IMR-90 (cell line): Measurements from ENCODE around the gene RIC3. TPM values are rescaled to one million over a fixed set of nuclear protein-coding genes. Genes with fewer than 3 reads are reported as not detected.
"Not testable (repeated sequence)": the region's sequence is repeated elsewhere in the genome, so short reads cannot be mapped to it uniquely, and the experiment has no call there.

ENCODE experiments used
- ATAC-seq: fragments of 200-7000 bp; cut with Tn5 transposase; 2 replicates; pipeline ENCODE4 v1.9.1; 2020; ENCODE audit warnings: low read depth, mild to moderate bottlenecking, moderate library complexity
- BruUV-seq: library from RNA; stranded (reverse); fragments of 400-500 nt; replicated peaks from 2 replicates; lab custom pipeline; 2021; lab: Mats Ljungman, UMichigan
- CTCF ChIA-PET: fragments of 300-600 bp; formaldehyde crosslinking; extraction: SDS; loops from one replicate; lab custom pipeline; 2021; ENCODE audit warnings: antibody characterized with exemption; lab: Yijun Ruan, JAX
- POLR2A ChIA-PET: fragments of 300-600 bp; sonication (Branson Sonifier 250); formaldehyde crosslinking; loops from one replicate; lab custom pipeline; 2022; ENCODE audit warnings: antibody characterized with exemption; ENCODE audit not compliant: unreplicated experiment; lab: Charles Lee
- DNase-seq: peaks from one replicate; pipeline ENCODE4 v3.0.0; 2013
- H2AFZ ChIP-seq: replicated peaks from 2 replicates; pipeline ENCODE3; 2013; ENCODE audit warnings: low read length, mild to moderate bottlenecking; ENCODE audit not compliant: poor library complexity
- H2AK5ac ChIP-seq: 2 replicates; pipeline ENCODE4 v1.6.1; 2013; ENCODE audit warnings: low read depth, low read length, inconsistent platforms
- H2AK9ac ChIP-seq: replicated peaks from 2 replicates; pipeline ENCODE3; 2013; ENCODE audit warnings: mild to moderate bottlenecking, low read depth, low read length, moderate library complexity; ENCODE audit not compliant: poor library complexity
- H2BK120ac ChIP-seq: 2 replicates; pipeline ENCODE4 v1.6.1; 2013; ENCODE audit warnings: low read depth, low read length, inconsistent platforms
- H2BK15ac ChIP-seq: 3 replicates; pipeline ENCODE4 v1.6.1; 2013; ENCODE audit warnings: low read depth, low read length, inconsistent platforms
- H2BK20ac ChIP-seq: 2 replicates; pipeline ENCODE4 v1.6.1; 2013; ENCODE audit warnings: low read depth, mild to moderate bottlenecking, inconsistent platforms, low read length, moderate library complexity
- H2BK5ac ChIP-seq: 2 replicates; pipeline ENCODE4 v1.6.1; 2013; ENCODE audit warnings: mild to moderate bottlenecking, low read depth, low read length, inconsistent platforms; ENCODE audit not compliant: poor library complexity, severe bottlenecking
- H3K14ac ChIP-seq: replicated peaks from 2 replicates; pipeline ENCODE4 v1.6.1; 2013; ENCODE audit warnings: low read depth, low read length, inconsistent platforms
- H3K18ac ChIP-seq: 2 replicates; pipeline ENCODE4 v1.6.1; 2013; ENCODE audit warnings: low read depth, low read length, control low read depth
- H3K23ac ChIP-seq: 2 replicates; pipeline ENCODE4 v1.6.1; 2013; ENCODE audit warnings: low read depth, low read length, inconsistent platforms
- H3K27ac ChIP-seq: 2 replicates; pipeline ENCODE4 v1.5.1; 2013; ENCODE audit warnings: mild to moderate bottlenecking, control low read depth, low read length; ENCODE audit not compliant: insufficient read depth
- H3K27me3 ChIP-seq: 2 replicates; pipeline ENCODE4 v1.6.1; 2013; ENCODE audit warnings: low read length; ENCODE audit not compliant: control insufficient read depth, insufficient read depth
- H3K36me3 ChIP-seq: 2 replicates; pipeline ENCODE4 v1.6.1; 2013; ENCODE audit warnings: low read length, mixed read lengths; ENCODE audit not compliant: control insufficient read depth, insufficient read depth
- H3K4ac ChIP-seq: 2 replicates; pipeline ENCODE4 v1.6.1; 2013; ENCODE audit warnings: low read depth, low read length, inconsistent platforms
- H3K4me1 ChIP-seq: 2 replicates; pipeline ENCODE4 v1.6.1; 2013; ENCODE audit warnings: low read length, mixed read lengths; ENCODE audit not compliant: control insufficient read depth, insufficient read depth
- H3K4me2 ChIP-seq: 2 replicates; pipeline ENCODE4 v1.6.1; 2013; ENCODE audit warnings: low read depth, mild to moderate bottlenecking, control low read depth, low read length, moderate library complexity
- H3K4me3 ChIP-seq: 2 replicates; pipeline ENCODE4 v1.5.1; 2013; ENCODE audit warnings: low read depth, mild to moderate bottlenecking, control low read depth, low read length, moderate library complexity; ENCODE audit not compliant: insufficient read depth
- H3K56ac ChIP-seq: 2 replicates; pipeline ENCODE4 v1.6.1; 2013; ENCODE audit warnings: low read length, inconsistent platforms; ENCODE audit not compliant: insufficient read depth; ENCODE audit errors: extremely low read depth
- H3K79me1 ChIP-seq, 2 experiments: 2 replicates each; pipeline ENCODE4 v1.6.1; 2013; ENCODE audit warnings: low read length in 2 of 2, inconsistent platforms in 1 of 2, low read depth in 1 of 2
- H3K9ac ChIP-seq: 2 replicates; pipeline ENCODE4 v1.6.1; 2013; ENCODE audit warnings: low read depth, low read length, control low read depth
- H3K9me1 ChIP-seq: 2 replicates; pipeline ENCODE4 v1.6.1; 2013; ENCODE audit warnings: low read length, inconsistent platforms; ENCODE audit not compliant: insufficient read depth
- H3K9me3 ChIP-seq: 2 replicates; pipeline ENCODE4 v1.6.1; 2013; ENCODE audit warnings: low read length; ENCODE audit not compliant: control insufficient read depth, insufficient read depth
- H4K20me1 ChIP-seq: 2 replicates; pipeline ENCODE4 v1.6.1; 2013; ENCODE audit warnings: low read length, inconsistent platforms; ENCODE audit not compliant: insufficient read depth
- H4K5ac ChIP-seq: 2 replicates; pipeline ENCODE4 v1.6.1; 2013; ENCODE audit warnings: mild to moderate bottlenecking, low read depth, low read length, control low read depth
- H4K8ac ChIP-seq, 2 experiments: 2 replicates each; pipeline ENCODE4 v1.6.1; 2013; ENCODE audit warnings: low read depth in 2 of 2, low read length in 2 of 2, control low read depth in 1 of 2, inconsistent platforms in 1 of 2
- H4K91ac ChIP-seq: 2 replicates; pipeline ENCODE4 v1.6.1; 2013; ENCODE audit warnings: low read depth, low read length, inconsistent platforms; ENCODE audit not compliant: insufficient read depth
- WGBS, 2 experiments: methylation state at CpG; one replicate each; pipeline versions ENCODE4 v1.1.5 to v1.1.7; 2013; ENCODE audit warnings: missing lambda C conversion rate in 2 of 2; ENCODE audit not compliant: insufficient read length in 1 of 2; ENCODE audit errors: extremely low coverage in 2 of 2; 5-methylcytosine and 5-hydroxymethylcytosine counted together
- dilution Hi-C: fragments of 300-500 bp; cut with HindIII; formaldehyde crosslinking; loops from one replicate; pipeline ENCODE4 v1.14.3; 2018; ENCODE audit warnings: low sequenced_read_pairs; ENCODE audit not compliant: unreplicated experiment
- in situ Hi-C: fragments of 300-500 bp; cut with MboI; formaldehyde crosslinking; loops from 3 replicates; pipeline ENCODE4 v1.14.3; 2019; ENCODE audit warnings: low sequenced_read_pairs, inconsistent platforms, mixed read lengths
- intact Hi-C: fragments of 100-400 bp; cut with micrococcal nuclease; formaldehyde crosslinking; loops from 2 replicates; pipeline ENCODE4 v1.10.0; 2022
- polyA plus RNA-seq, 3 experiments: library from polyadenylated mRNA; depleted of rRNA; stranded (reverse); fragments of >200 nt; gene quantifications; 2 replicates each; pipeline ENCODE4 v1.2.3, GENCODE V29; 2012; ENCODE audit warnings: low replicate concordance in 1 of 3
- total RNA-seq: library from RNA; depleted of rRNA; stranded (reverse); fragments of >200 nt; gene quantifications from 2 replicates; pipeline ENCODE4 v1.2.3, GENCODE V29; 2012

Gene RIC3
- total and polyA plus RNA-seq, 2 of the 4 experiments (the other 2 are of a cell fraction) = not detected

DNA sequence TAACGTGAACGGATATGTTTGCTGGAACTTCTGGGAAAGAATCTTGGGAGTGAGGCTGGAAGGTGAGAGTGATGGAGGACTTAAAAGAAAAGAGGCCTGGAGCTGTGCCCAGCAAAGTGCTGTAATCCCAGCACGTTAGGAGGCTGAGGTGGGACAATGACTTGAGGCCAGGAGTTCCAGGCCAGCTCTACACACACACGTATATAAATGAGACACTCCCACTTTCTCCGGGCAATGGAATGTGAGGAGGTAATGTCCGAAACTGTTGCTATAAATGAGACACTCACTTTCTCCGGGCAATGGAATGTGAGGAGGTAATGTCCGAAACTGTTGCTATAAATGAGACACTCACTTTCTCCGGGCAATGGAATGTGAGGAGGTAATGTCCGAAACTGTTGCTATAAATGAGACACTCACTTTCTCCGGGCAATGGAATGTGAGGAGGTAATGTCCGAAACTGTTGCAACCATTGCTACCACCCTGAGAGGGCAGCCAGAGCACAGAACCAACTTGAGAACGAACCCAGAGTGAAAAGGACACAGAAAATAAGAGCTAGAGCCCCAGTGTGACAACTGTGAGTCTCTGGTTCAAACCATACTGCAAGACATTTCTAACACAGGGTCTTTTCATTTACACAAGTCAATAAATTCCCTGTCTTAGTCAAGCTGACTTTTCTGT lies 7.1 kb downstream of the RIC3 start:
- in situ Hi-C loops, dilution Hi-C loops, H3K14ac ChIP-seq, H2AFZ ChIP-seq, H3K9me3 ChIP-seq, H2BK5ac ChIP-seq, H3K23ac ChIP-seq, H3K4me1 ChIP-seq, H2BK120ac ChIP-seq, POLR2A ChIA-PET, intact Hi-C loops, H2AK5ac ChIP-seq, H4K5ac ChIP-seq, H2BK20ac ChIP-seq, H3K4me3 ChIP-seq, ATAC-seq, H4K91ac ChIP-seq, H3K18ac ChIP-seq, H3K27ac ChIP-seq, H3K4ac ChIP-seq, H3K4me2 ChIP-seq, CTCF ChIA-PET, H4K8ac ChIP-seq, H3K27me3 ChIP-seq, H3K9me1 ChIP-seq, H3K36me3 ChIP-seq, H2AK9ac ChIP-seq, DNase-seq, H2BK15ac ChIP-seq, H3K56ac ChIP-seq, H4K20me1 ChIP-seq, H3K79me1 ChIP-seq, BruUV-seq, H3K9ac ChIP-seq: not testable (repeated sequence)
- 77% methylated on average over 2 of the region's 13 CpGs; no CpG with 5 or more reads in 1 of the 2 experiments for WGBS, 2 experiments
